Mesenchymal stem cell (in vitro differentiated cells and primary cell): Measurements from ENCODE around the gene SLC20A1.

Source experiments
- DNase-seq: peaks from one replicate; pipeline ENCODE4 v3.0.0-alpha.2; 2013
- H2AFZ ChIP-seq: one replicate; pipeline ENCODE4 v1.6.1; 2013; ENCODE audit warnings: low read depth, mild to moderate bottlenecking, control low read depth, inconsistent platforms, low read length, moderate library complexity
- H2AK5ac ChIP-seq: 2 replicates; pipeline ENCODE4 v1.6.1; 2013; ENCODE audit warnings: low read length, moderate library complexity, mild to moderate bottlenecking, inconsistent platforms; ENCODE audit not compliant: severe bottlenecking
- H2BK120ac ChIP-seq: one replicate; pipeline ENCODE4 v1.6.1; 2013; ENCODE audit warnings: low read depth, mild to moderate bottlenecking, inconsistent platforms, low read length, moderate library complexity
- H2BK12ac ChIP-seq, 2 experiments: one replicate each; pipeline ENCODE4 v1.6.1; 2013; ENCODE audit warnings: inconsistent platforms in 2 of 2, low read length in 2 of 2, mild to moderate bottlenecking in 2 of 2, moderate library complexity in 2 of 2, control low read depth in 1 of 2
- H2BK15ac ChIP-seq: one replicate; pipeline ENCODE4 v1.6.1; 2013; ENCODE audit warnings: mild to moderate bottlenecking, low read depth, inconsistent platforms; ENCODE audit not compliant: poor library complexity, severe bottlenecking
- H2BK5ac ChIP-seq: 2 replicates; pipeline ENCODE4 v1.6.1; 2013; ENCODE audit warnings: low read depth, mild to moderate bottlenecking, low read length, control low read depth, inconsistent platforms; ENCODE audit not compliant: poor library complexity, severe bottlenecking
- H3K14ac ChIP-seq, 2 experiments: one replicate each; pipeline ENCODE4 v1.6.1; 2013; ENCODE audit warnings: inconsistent platforms in 2 of 2, low read length in 2 of 2, control low read depth in 1 of 2, mild to moderate bottlenecking in 1 of 2, moderate library complexity in 1 of 2
- H3K18ac ChIP-seq, 2 experiments: one replicate each; pipeline ENCODE4 v1.6.1; 2013; ENCODE audit warnings: inconsistent platforms in 2 of 2, low read length in 2 of 2, control low read depth in 1 of 2, low read depth in 1 of 2, mild to moderate bottlenecking in 1 of 2
- H3K23ac ChIP-seq, 2 experiments: one replicate each; pipeline ENCODE4 v1.6.1; 2013; ENCODE audit warnings: inconsistent platforms in 2 of 2, low read length in 2 of 2, mild to moderate bottlenecking in 2 of 2, moderate library complexity in 2 of 2, control low read depth in 1 of 2
- H3K27ac ChIP-seq: 2 replicates; pipeline ENCODE4 v1.5.1; 2013; ENCODE audit warnings: mild to moderate bottlenecking, moderate library complexity, low read length, control low read depth, inconsistent platforms; ENCODE audit not compliant: poor library complexity, severe bottlenecking
- H3K27me3 ChIP-seq, 2 experiments: 2 replicates each; pipeline versions ENCODE4 v1.6.1 to v1.7.0; 2013; ENCODE audit warnings: low read length in 2 of 2, mild to moderate bottlenecking in 2 of 2, moderate library complexity in 2 of 2, control low read depth in 1 of 2, inconsistent platforms in 1 of 2; ENCODE audit not compliant: control insufficient read depth in 1 of 2, insufficient read depth in 1 of 2
- H3K36me3 ChIP-seq, 2 experiments: 2 replicates each; pipeline versions ENCODE4 v1.6.1 to v1.7.0; 2013; ENCODE audit warnings: low read length in 2 of 2, control low read depth in 1 of 2, inconsistent platforms in 1 of 2, low read depth in 1 of 2, mild to moderate bottlenecking in 1 of 2; ENCODE audit not compliant: insufficient read depth in 2 of 2, control insufficient read depth in 1 of 2
- H3K4ac ChIP-seq, 2 experiments: one replicate each; pipeline ENCODE4 v1.6.1; 2013; ENCODE audit warnings: inconsistent platforms in 2 of 2, low read length in 2 of 2, mild to moderate bottlenecking in 2 of 2, moderate library complexity in 2 of 2, control low read depth in 1 of 2, low read depth in 1 of 2
- H3K4me1 ChIP-seq: 2 replicates; pipeline ENCODE4 v1.6.1; 2013; ENCODE audit warnings: low read depth, low read length, control low read depth; ENCODE audit not compliant: control insufficient read depth, insufficient read depth
- H3K4me2 ChIP-seq: 2 replicates; pipeline ENCODE4 v1.6.1; 2013; ENCODE audit warnings: low read length, mild to moderate bottlenecking, inconsistent platforms; ENCODE audit not compliant: poor library complexity, severe bottlenecking
- H3K4me3 ChIP-seq, 2 experiments: 2 replicates each; pipeline versions ENCODE4 v1.5.1 to v1.7.0; 2013; ENCODE audit warnings: low read length in 2 of 2, mild to moderate bottlenecking in 2 of 2, control low read depth in 1 of 2, low read depth in 1 of 2; ENCODE audit not compliant: insufficient read depth in 1 of 2
- H3K79me1 ChIP-seq: replicated peaks from 2 replicates; pipeline ENCODE4 v1.6.1; 2013; ENCODE audit warnings: mild to moderate bottlenecking, control low read depth, low read length, inconsistent platforms; ENCODE audit not compliant: poor library complexity, severe bottlenecking
- H3K9ac ChIP-seq: 2 replicates; pipeline ENCODE4 v1.7.0; 2013; ENCODE audit warnings: mild to moderate bottlenecking, low read length, moderate library complexity
- H3K9me3 ChIP-seq: 2 replicates; pipeline ENCODE4 v1.7.0; 2013; ENCODE audit warnings: mild to moderate bottlenecking, low read length; ENCODE audit not compliant: control insufficient read depth
- H4K8ac ChIP-seq: one replicate; pipeline ENCODE4 v1.6.1; 2013; ENCODE audit warnings: inconsistent platforms, mild to moderate bottlenecking, low read length, moderate library complexity
- H4K91ac ChIP-seq: one replicate; pipeline ENCODE4 v1.6.1; 2013; ENCODE audit warnings: mild to moderate bottlenecking, low read length, inconsistent platforms
- whole genome bisulfite sequencing: methylation state at CpG from one replicate; pipeline ENCODE4 v1.1.7; 2013; ENCODE audit warnings: mixed read lengths; 5-methylcytosine and 5-hydroxymethylcytosine counted together

Gene SLC20A1

GRCh38 chr2:112634874-112635157 lies 10.9 kb upstream of the SLC20A1 start:
- no peak for DNase-seq
- Histone ChIP-seq H3K79me1 (no peaks in the 10 kb centered on the region), H3K23ac (no peak overlapping the region), H3K4me3 (no peak overlapping the region), H2AK5ac (no peak overlapping the region), H3K27me3 (no peaks in the 10 kb centered on the region), H4K91ac (no peak overlapping the region), H3K36me3 (no peaks in the 10 kb centered on the region), H3K9ac (no peak overlapping the region), H3K27ac (no peak overlapping the region), H2BK5ac (no peak overlapping the region), H4K8ac (no peak overlapping the region), H2AFZ (no peak overlapping the region), H2BK15ac (no peak overlapping the region), H3K4me1 (peaks cover 33% of the 10 kb centered on the region), H3K9me3 (no peaks in the 10 kb centered on the region), H3K14ac (no peak overlapping the region), H3K18ac (no peak overlapping the region), H2BK12ac (no peak overlapping the region), H3K4ac (peak overlapping the region in 1 of 2 experiments; percentile 37), H2BK120ac (no peak overlapping the region), H3K4me2 (no peak overlapping the region)
- 96% methylated on average over 6 of the region's 6 CpGs for WGBS

DNA sequence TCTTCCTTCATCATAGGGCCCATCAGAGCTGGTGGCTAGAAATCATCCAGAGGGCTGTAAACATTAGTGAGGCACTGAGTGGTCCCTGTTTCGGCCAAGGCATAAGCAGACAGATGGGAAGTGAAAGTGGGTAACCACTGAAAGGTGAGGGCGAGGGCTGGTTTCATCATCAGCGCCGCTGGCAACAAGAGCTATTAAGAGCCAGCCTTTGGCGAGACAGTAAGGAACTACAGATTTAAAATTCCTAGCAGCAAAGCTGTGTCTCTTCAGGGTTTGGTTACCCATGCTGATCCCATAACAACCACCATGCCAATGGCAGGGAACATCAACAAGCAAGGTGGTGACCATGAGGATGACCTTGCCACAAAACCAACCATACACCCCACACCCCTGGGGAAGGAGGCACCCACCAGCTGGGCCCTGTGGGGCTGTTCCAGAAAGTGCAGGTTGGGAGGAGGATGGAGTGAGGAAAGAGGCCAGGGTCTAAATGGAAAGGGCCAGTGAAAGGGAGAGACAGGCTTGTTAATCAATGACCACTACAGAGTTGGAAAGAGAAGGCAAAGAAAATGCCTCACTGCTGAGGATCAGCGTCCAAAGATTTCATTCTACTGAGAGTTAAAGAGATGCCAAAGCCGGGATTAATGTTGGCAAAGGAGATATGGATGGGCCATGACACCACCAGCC lies 9.0 kb upstream of the SLC20A1 start:
- H3K9me3 ChIP-seq = no peaks in the 10 kb centered on the region
- peak overlapping the region in 1 of 2 experiments; percentile 47 for H2BK12ac ChIP-seq
- H2AK5ac ChIP-seq = no peak overlapping the region
- DNase-seq = no peak
- H3K4me2 ChIP-seq = no peak overlapping the region
- no peaks in the 10 kb centered on the region for H3K27me3 ChIP-seq
- no peak overlapping the region for H4K8ac ChIP-seq
- H3K36me3 ChIP-seq = no peaks in the 10 kb centered on the region
- H3K9ac ChIP-seq = no peak overlapping the region
- H3K14ac ChIP-seq = no peak overlapping the region
- H3K18ac ChIP-seq = peak overlapping the region in 1 of 2 experiments; percentile 18
- H2BK120ac ChIP-seq = no peak overlapping the region
- H4K91ac ChIP-seq = no peak overlapping the region
- H3K27ac ChIP-seq = no peak overlapping the region
- H2AFZ ChIP-seq = no peak overlapping the region
- no peak overlapping the region for H2BK15ac ChIP-seq
- H3K4me1 ChIP-seq = peaks cover 37% of the 10 kb centered on the region
- WGBS = 78% methylated on average over 7 of the region's 7 CpGs
- no peaks in the 10 kb centered on the region for H3K79me1 ChIP-seq
- no peak overlapping the region for H2BK5ac ChIP-seq
- no peak overlapping the region for H3K4ac ChIP-seq
- no peak overlapping the region for H3K23ac ChIP-seq
- no peak overlapping the region for H3K4me3 ChIP-seq

GRCh38 chr2:112637289-112637660 lies 8.5 kb upstream of the SLC20A1 start:
- Histone ChIP-seq H3K4me1 (peaks cover 32% of the 10 kb centered on the region), H3K23ac (no peak overlapping the region), H4K91ac (no peak overlapping the region), H3K9me3 (no peaks in the 10 kb centered on the region), H4K8ac (no peak overlapping the region), H3K79me1 (no peaks in the 10 kb centered on the region), H3K9ac (no peak overlapping the region), H2AK5ac (no peak overlapping the region), H2BK12ac (no peak overlapping the region), H3K4me3 (no peak overlapping the region), H3K4me2 (no peak overlapping the region), H3K27me3 (no peaks in the 10 kb centered on the region), H2BK120ac (no peak overlapping the region), H3K14ac (no peak overlapping the region), H3K18ac (no peak overlapping the region), H3K36me3 (no peaks in the 10 kb centered on the region), H2BK15ac (no peak overlapping the region), H2AFZ (no peak overlapping the region), H2BK5ac (no peak overlapping the region), H3K4ac (no peak overlapping the region), H3K27ac (no peak overlapping the region)
- 100% methylated on average over 3 of the region's 4 CpGs for WGBS
- DNase-seq = no peak

DNA sequence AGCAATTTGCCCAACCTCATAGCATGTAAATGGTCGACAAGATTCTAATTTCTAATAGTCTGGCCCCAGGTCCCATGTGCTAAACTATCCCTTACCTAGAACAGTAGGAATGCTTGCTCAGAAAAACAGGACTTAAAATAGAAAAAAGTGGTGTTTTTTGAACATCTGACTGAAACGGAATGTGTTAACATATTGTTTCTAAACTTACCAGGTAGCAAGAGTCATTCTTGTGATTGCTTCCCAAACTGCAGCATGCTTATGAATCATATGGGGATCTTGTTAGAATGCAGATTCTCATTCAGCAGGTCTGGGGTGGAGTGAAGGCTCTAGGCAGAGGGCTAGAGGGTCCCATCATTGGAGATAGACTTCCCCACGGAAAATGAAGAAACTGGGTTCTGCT lies 5.8 kb upstream of the SLC20A1 start:
- Histone ChIP-seq H3K4ac (peak overlapping the region in 1 of 2 experiments; percentile 5), H3K27ac (peak overlapping the region; percentile 90), H4K91ac (no peak overlapping the region), H3K9me3 (no peaks in the 10 kb centered on the region), H3K23ac (no peak overlapping the region), H4K8ac (no peak overlapping the region), H3K4me1 (peaks cover 18% of the 10 kb centered on the region), H2BK12ac (peak overlapping the region; percentile 17 to 72), H3K36me3 (no peaks in the 10 kb centered on the region), H3K18ac (peak overlapping the region; percentile 47 to 98), H2BK120ac (no peak overlapping the region), H2BK15ac (no peak overlapping the region), H2AK5ac (peak overlapping the region; percentile 1), H2AFZ (no peak overlapping the region), H3K9ac (peak overlapping the region; percentile 23), H3K14ac (no peak overlapping the region), H3K79me1 (peaks cover 4% of the 10 kb centered on the region), H2BK5ac (no peak overlapping the region), H3K27me3 (no peaks in the 10 kb centered on the region), H3K4me2 (no peak overlapping the region), H3K4me3 (no peak overlapping the region)
- DNase-seq = no peak
- WGBS = 71% methylated on average over 3 of the region's 3 CpGs
